Hepatocyte (in vitro differentiated cells): ENCODE results near the gene BIN2. TPM values are rescaled to one million over a fixed set of nuclear protein-coding genes. Genes with fewer than 3 reads are reported as not detected.

Experiments used
- DNase-seq: peaks from one replicate; pipeline ENCODE4 v3.0.0-alpha.2; 2016; ENCODE audit warnings: low spot score
- H2AFZ ChIP-seq: fragments of 200-600 bp; sonication (generic); 2 replicates; pipeline ENCODE4 v1.6.0; 2016; ENCODE audit warnings: antibody characterized with exemption, mild to moderate bottlenecking
- H3K27ac ChIP-seq: fragments of 200-600 bp; sonication (generic); 2 replicates; pipeline ENCODE4 v1.5.1; 2016; ENCODE audit warnings: mild to moderate bottlenecking
- H3K27me3 ChIP-seq: fragments of 200-600 bp; sonication (generic); 2 replicates; pipeline ENCODE4 v1.6.1; 2016
- H3K36me3 ChIP-seq: fragments of 200-600 bp; sonication (generic); replicated peaks from 2 replicates; pipeline ENCODE4 v1.5.1; 2016; ENCODE audit warnings: low read depth; ENCODE audit not compliant: insufficient read depth
- H3K4me1 ChIP-seq: fragments of 200-600 bp; sonication (generic); 2 replicates; pipeline ENCODE4 v1.5.1; 2016; ENCODE audit warnings: mild to moderate bottlenecking, moderate library complexity; ENCODE audit not compliant: insufficient read depth
- H3K4me2 ChIP-seq: fragments of 200-600 bp; sonication (generic); 2 replicates; pipeline ENCODE4 v1.6.0; 2016
- H3K4me3 ChIP-seq: fragments of 200-600 bp; sonication (generic); 2 replicates; pipeline ENCODE4 v1.5.1; 2016; ENCODE audit warnings: mild to moderate bottlenecking
- H3K79me2 ChIP-seq: fragments of 200-600 bp; sonication (generic); 2 replicates; pipeline ENCODE4 v1.6.0; 2017; ENCODE audit warnings: mild to moderate bottlenecking
- H3K9me2 ChIP-seq: fragments of 200-600 bp; sonication (generic); replicated peaks from 2 replicates; pipeline ENCODE4 v1.6.0; 2017; ENCODE audit warnings: mild to moderate bottlenecking; ENCODE audit not compliant: insufficient read depth
- H3K9me3 ChIP-seq: fragments of 200-600 bp; sonication (generic); 2 replicates; pipeline ENCODE4 v1.5.1; 2016; ENCODE audit warnings: low read depth, mild to moderate bottlenecking
- H4K20me1 ChIP-seq: fragments of 200-600 bp; sonication (generic); 2 replicates; pipeline ENCODE4 v1.6.0; 2016; ENCODE audit warnings: mild to moderate bottlenecking; ENCODE audit not compliant: insufficient read depth, poor library complexity, severe bottlenecking
- CTCF ChIP-seq: fragments of 200-600 bp; sonication (generic); IDR thresholded peaks from 2 replicates; pipeline ENCODE4 v1.5.1; 2016; ENCODE audit warnings: antibody characterized with exemption, mild to moderate bottlenecking; ENCODE audit not compliant: poor library complexity
- EZH2 ChIP-seq: fragments of 200-600 bp; sonication (generic); IDR thresholded peaks from 2 replicates; pipeline ENCODE4 v1.6.1; 2016; ENCODE audit warnings: antibody characterized with exemption, mild to moderate bottlenecking, borderline replicate concordance
- EZH2phosphoT487 ChIP-seq: fragments of 200-600 bp; sonication (generic); IDR thresholded peaks from one replicate; pipeline ENCODE4 v1.6.1; 2018; ENCODE audit warnings: antibody characterized with exemption, mild to moderate bottlenecking, low read depth, moderate library complexity; ENCODE audit not compliant: unreplicated experiment, severe bottlenecking
- WGBS: methylation state at CpG from one replicate; pipeline ENCODE4 v1.1.6; 2016; ENCODE audit warnings: low lambda C conversion rate; ENCODE audit errors: missing lambda C conversion rate; 5-methylcytosine and 5-hydroxymethylcytosine counted together
- polyA plus RNA-seq: library from polyadenylated mRNA; unstranded; fragments of >200 nt; fragmentation: Nextera tagmentation; extraction: Ambion mirVana; gene quantifications from 2 replicates; pipeline ENCODE4 v1.2.1, GENCODE V29; 2016
- total RNA-seq: library from RNA; depleted of rRNA; stranded (reverse); fragments of >200 nt; gene quantifications from 2 replicates; pipeline ENCODE4 v1.2.3, GENCODE V29; 2014

BIN2 gene
- total and polyA plus RNA-seq, 2 experiments from 2014 or later: 0.07 TPM; not detected in 1

GRCh38 chr12:51334764-51335163 lies 10.8 kb upstream of the BIN2 start:
- Histone ChIP-seq H2AFZ (no peak overlapping the region), H3K36me3 (no peaks in the 10 kb centered on the region), H3K9me3 (no peaks in the 10 kb centered on the region), H3K79me2 (no peaks in the 10 kb centered on the region), H3K9me2 (no peaks in the 10 kb centered on the region), H3K4me2 (no peak overlapping the region), H3K27ac (no peak overlapping the region), H3K4me1 (no peaks in the 10 kb centered on the region), H3K4me3 (no peak overlapping the region), H3K27me3 (no peaks in the 10 kb centered on the region), H4K20me1 (no peaks in the 10 kb centered on the region)
- 68% methylated on average over 4 of the region's 4 CpGs for WGBS
- no peak for TF ChIP-seq CTCF
- no peak for TF ChIP-seq EZH2phosphoT487
- TF ChIP-seq EZH2: no peak
- no peak for DNase-seq

- Histone ChIP-seq H3K79me2 (no peaks in the 10 kb centered on the region), H3K4me1 (no peaks in the 10 kb centered on the region), H3K4me2 (no peak overlapping the region), H3K27ac (no peak overlapping the region), H4K20me1 (no peaks in the 10 kb centered on the region), H3K4me3 (no peak overlapping the region), H2AFZ (no peak overlapping the region), H3K36me3 (no peaks in the 10 kb centered on the region), H3K9me2 (no peaks in the 10 kb centered on the region), H3K27me3 (no peaks in the 10 kb centered on the region), H3K9me3 (no peaks in the 10 kb centered on the region)
- 74% methylated on average over 6 of the region's 6 CpGs for WGBS
- DNase-seq: no peak
- TF ChIP-seq EZH2phosphoT487 (no peak), CTCF (no peak), EZH2 (no peak)
Observed at GRCh38 chr12:51333536-51333935, 9.6 kb upstream of the BIN2 start.

GRCh38 chr12:51330186-51330585 lies 6.2 kb upstream of the BIN2 start:
- no peaks in the 10 kb centered on the region for H3K36me3 ChIP-seq
- no peak overlapping the region for H3K4me3 ChIP-seq
- no peak for DNase-seq
- H4K20me1 ChIP-seq: no peaks in the 10 kb centered on the region
- H3K4me2 ChIP-seq: no peak overlapping the region
- H3K4me1 ChIP-seq: no peaks in the 10 kb centered on the region
- TF ChIP-seq EZH2 (no peak), CTCF (no peak), EZH2phosphoT487 (no peak)
- H3K9me2 ChIP-seq: no peaks in the 10 kb centered on the region
- no peaks in the 10 kb centered on the region for H3K9me3 ChIP-seq
- H2AFZ ChIP-seq: no peak overlapping the region
- H3K79me2 ChIP-seq: no peaks in the 10 kb centered on the region
- no peak overlapping the region for H3K27ac ChIP-seq
- H3K27me3 ChIP-seq: no peaks in the 10 kb centered on the region

GRCh38 chr12:51329742-51330141 lies 5.8 kb upstream of the BIN2 start:
- Histone ChIP-seq H3K79me2 (no peaks in the 10 kb centered on the region), H3K9me3 (no peaks in the 10 kb centered on the region), H3K4me1 (no peaks in the 10 kb centered on the region), H3K4me3 (no peak overlapping the region), H3K27me3 (no peaks in the 10 kb centered on the region), H2AFZ (no peak overlapping the region), H3K36me3 (no peaks in the 10 kb centered on the region), H3K9me2 (no peaks in the 10 kb centered on the region), H3K4me2 (no peak overlapping the region), H4K20me1 (no peaks in the 10 kb centered on the region), H3K27ac (no peak overlapping the region)
- no peak for TF ChIP-seq EZH2
- no peak for TF ChIP-seq EZH2phosphoT487
- no peak for TF ChIP-seq CTCF
- DNase-seq: no peak
- WGBS: 84% methylated on average over 5 of the region's 5 CpGs
